HepG2 (cell line): ENCODE measurements around the gene TBC1D12. TPM values are rescaled to one million over a fixed set of nuclear protein-coding genes. Genes with fewer than 3 reads are reported as not detected.

Experiments
- CBX1 ChIP-seq: IDR thresholded peaks from one replicate; pipeline ENCODE4 v1.6.1; 2016; ENCODE audit warnings: antibody characterized with exemption, low read depth
- FOXA3 ChIP-seq: IDR thresholded peaks from 2 replicates; pipeline ENCODE4 v1.6.1; 2016; ENCODE audit warnings: missing genetic modification reagents, missing compliant biosample characterization
- KLF6 ChIP-seq: IDR thresholded peaks from 2 replicates; pipeline ENCODE4 v1.8.0; 2016; ENCODE audit warnings: missing biosample characterization, missing genetic modification reagents
- NFKB2 ChIP-seq: sonication (generic); formaldehyde crosslinking; IDR thresholded peaks from 2 replicates; pipeline ENCODE4 v1.4.0; 2020; ENCODE audit warnings: missing genetic modification reagents, borderline replicate concordance
- RELA ChIP-seq: sonication (generic); formaldehyde crosslinking; IDR thresholded peaks from 2 replicates; pipeline ENCODE4 v1.4.0; 2020; ENCODE audit warnings: missing genetic modification reagents
- TARDBP ChIP-seq: sonication (generic); formaldehyde crosslinking; IDR thresholded peaks from 2 replicates; pipeline ENCODE4 v1.8.0; 2022; ENCODE audit warnings: mild to moderate bottlenecking, missing genetic modification reagents
- U2AF1 ChIP-seq: fragments of 200-400 bp; formaldehyde crosslinking; optimal IDR thresholded peaks from 2 replicates; pipeline ENCODE3; 2017; ENCODE audit warnings: mild to moderate bottlenecking, low read depth, low read length
- ZFP1 ChIP-seq: IDR thresholded peaks from 2 replicates; pipeline ENCODE4 v1.6.1; 2016
- ZNF274 ChIP-seq: sonication (generic); formaldehyde crosslinking; IDR thresholded peaks from 2 replicates; pipeline ENCODE4 v1.5.1; 2020; ENCODE audit warnings: mild to moderate bottlenecking, missing genetic modification reagents
- ZNF451 ChIP-seq: sonication (generic); formaldehyde crosslinking; IDR thresholded peaks from 2 replicates; pipeline ENCODE4 v1.5.0; 2020; ENCODE audit warnings: mild to moderate bottlenecking, missing genetic modification reagents
- polyA plus RNA-seq, 8 experiments: library from polyadenylated mRNA; depleted of rRNA in 3 of 8; stranded (reverse) in 7 of 8; unstranded in 1 of 8; fragments of >200 nt; fragmentation: Illumina TruSeq in 4 of 8; extraction: Trizol in 4 of 8; gene quantifications; 2 replicates each; pipeline versions ENCODE4 v1.2.1 to v1.2.3, GENCODE V29; 2011 to 2016; ENCODE audit warnings: low read depth in 4 of 8, missing spikeins in 1 of 8, mixed read lengths in 1 of 8; ENCODE audit not compliant: insufficient read depth in 1 of 8
- total RNA-seq, 5 experiments: library from RNA; depleted of rRNA; stranded (reverse); fragments of >200 nt; fragmentation: Illumina TruSeq; extraction: Trizol; gene quantifications; 2 replicates each; pipeline ENCODE4 v1.2.3, GENCODE V29; 2016; ENCODE audit warnings: low read depth in 1 of 5
- TF ChIP-seq, protein P1 (sequence below): sonication (generic); formaldehyde crosslinking; IDR thresholded peaks from 2 replicates; pipeline ENCODE4 v1.8.0; 2022; ENCODE audit warnings: mild to moderate bottlenecking, missing genetic modification reagents, moderate library complexity
- TF ChIP-seq, protein P2 (sequence below): sonication (generic); formaldehyde crosslinking; conservative IDR thresholded peaks from 2 replicates; pipeline ENCODE4 v1.8.0; 2022; ENCODE audit warnings: low read depth, missing genetic modification reagents
- TF ChIP-seq, protein P3 (sequence below): sonication (generic); formaldehyde crosslinking; IDR thresholded peaks from 2 replicates; pipeline ENCODE4 v1.8.0; 2022; ENCODE audit warnings: mild to moderate bottlenecking, missing genetic modification reagents, moderate library complexity
- TF ChIP-seq, protein P4 (sequence below): sonication (generic); formaldehyde crosslinking; IDR thresholded peaks from 2 replicates; pipeline ENCODE4 v1.4.0; 2020; ENCODE audit warnings: missing genetic modification reagents, borderline replicate concordance
- TF ChIP-seq, protein P5 (sequence below): sonication (generic); formaldehyde crosslinking; IDR thresholded peaks from 2 replicates; pipeline ENCODE4 v1.4.0; 2020; ENCODE audit warnings: missing genetic modification reagents
- TF ChIP-seq, protein P6 (sequence below): sonication (generic); formaldehyde crosslinking; IDR thresholded peaks from 2 replicates; pipeline ENCODE4 v1.4.0; 2020; ENCODE audit warnings: missing genetic modification reagents
- TF ChIP-seq, protein P7 (sequence below): sonication (generic); formaldehyde crosslinking; conservative IDR thresholded peaks from 2 replicates; pipeline ENCODE4 v1.4.0; 2020; ENCODE audit warnings: missing genetic modification reagents

The TBC1D12 gene
- total and polyA plus RNA-seq, 2 of the 13 experiments (the other 11 are each of a cell fraction or from before 2014, with no cell fraction given): 5.7 to 6.2 TPM

DNA sequence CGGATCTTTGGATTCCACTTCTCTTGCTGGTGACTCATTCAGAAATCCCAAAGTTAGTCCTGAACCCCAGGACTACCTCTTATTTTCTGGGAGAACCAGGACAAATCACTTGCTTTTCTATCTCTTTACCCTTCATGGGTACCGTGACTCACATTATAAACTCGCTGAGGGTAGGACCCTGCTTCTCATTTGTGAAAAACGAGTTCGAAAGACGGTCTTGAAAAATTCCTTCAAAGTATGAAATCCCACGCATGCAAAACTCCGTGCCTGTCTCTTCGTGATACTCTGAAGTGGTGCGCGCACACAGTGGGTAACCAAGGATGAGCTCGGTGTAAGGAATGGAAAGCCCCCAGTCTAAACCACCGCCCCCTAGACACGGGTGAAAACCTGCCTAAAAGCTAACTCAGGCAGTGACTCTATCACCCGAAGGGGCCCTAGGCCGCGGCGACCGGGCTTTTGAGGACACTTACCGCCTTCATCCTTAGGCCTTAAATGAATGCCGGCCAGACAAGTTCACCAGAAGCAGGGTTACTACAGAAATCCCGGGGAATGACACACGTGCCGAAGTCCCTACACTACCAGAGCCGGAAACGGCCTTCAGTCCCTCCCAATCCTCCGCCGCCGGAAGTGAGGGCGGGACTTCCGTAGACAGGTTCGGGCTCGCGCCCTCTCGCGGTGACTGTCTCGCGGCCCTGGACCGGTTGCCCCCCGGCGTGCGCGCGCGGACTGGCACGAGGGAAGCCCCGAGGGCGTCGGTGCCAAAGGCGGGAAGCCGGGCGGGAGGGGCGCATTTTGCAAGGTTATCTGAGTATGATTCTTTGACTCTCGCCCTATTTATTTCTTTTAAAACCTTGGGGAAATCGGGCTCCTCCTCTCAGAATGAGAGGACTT, 39.7 kb upstream of the TBC1D12 start, which contains the start of gene NOC3L (continued):
- TF ChIP-seq, protein P1, sequence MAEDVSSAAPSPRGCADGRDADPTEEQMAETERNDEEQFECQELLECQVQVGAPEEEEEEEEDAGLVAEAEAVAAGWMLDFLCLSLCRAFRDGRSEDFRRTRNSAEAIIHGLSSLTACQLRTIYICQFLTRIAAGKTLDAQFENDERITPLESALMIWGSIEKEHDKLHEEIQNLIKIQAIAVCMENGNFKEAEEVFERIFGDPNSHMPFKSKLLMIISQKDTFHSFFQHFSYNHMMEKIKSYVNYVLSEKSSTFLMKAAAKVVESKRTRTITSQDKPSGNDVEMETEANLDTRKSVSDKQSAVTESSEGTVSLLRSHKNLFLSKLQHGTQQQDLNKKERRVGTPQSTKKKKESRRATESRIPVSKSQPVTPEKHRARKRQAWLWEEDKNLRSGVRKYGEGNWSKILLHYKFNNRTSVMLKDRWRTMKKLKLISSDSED (CRISPR knock-in tag): no peak
- TF ChIP-seq CBX1 (peak; percentile 94), RELA (CRISPR knock-in tag) (peak; percentile 48; the same call in 1 of the 2 replicates), KLF6 (CRISPR knock-in tag) (peak; percentile 92), NFKB2 (CRISPR knock-in tag) (peak; percentile 99), ZNF274 (CRISPR knock-in tag) (peak; percentile 99), U2AF1 (no peak), ZFP1 (CRISPR knock-in tag) (no peak; the same call in 1 of the 2 replicates), TARDBP (CRISPR knock-in tag) (peak; percentile 94), ZNF451 (CRISPR knock-in tag) (peak; percentile 94), FOXA3 (CRISPR knock-in tag) (peak; percentile 64)
- TF ChIP-seq, protein P2, sequence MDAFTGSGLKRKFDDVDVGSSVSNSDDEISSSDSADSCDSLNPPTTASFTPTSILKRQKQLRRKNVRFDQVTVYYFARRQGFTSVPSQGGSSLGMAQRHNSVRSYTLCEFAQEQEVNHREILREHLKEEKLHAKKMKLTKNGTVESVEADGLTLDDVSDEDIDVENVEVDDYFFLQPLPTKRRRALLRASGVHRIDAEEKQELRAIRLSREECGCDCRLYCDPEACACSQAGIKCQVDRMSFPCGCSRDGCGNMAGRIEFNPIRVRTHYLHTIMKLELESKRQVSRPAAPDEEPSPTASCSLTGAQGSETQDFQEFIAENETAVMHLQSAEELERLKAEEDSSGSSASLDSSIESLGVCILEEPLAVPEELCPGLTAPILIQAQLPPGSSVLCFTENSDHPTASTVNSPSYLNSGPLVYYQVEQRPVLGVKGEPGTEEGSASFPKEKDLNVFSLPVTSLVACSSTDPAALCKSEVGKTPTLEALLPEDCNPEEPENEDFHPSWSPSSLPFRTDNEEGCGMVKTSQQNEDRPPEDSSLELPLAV: no peak
- TF ChIP-seq, protein P3, sequence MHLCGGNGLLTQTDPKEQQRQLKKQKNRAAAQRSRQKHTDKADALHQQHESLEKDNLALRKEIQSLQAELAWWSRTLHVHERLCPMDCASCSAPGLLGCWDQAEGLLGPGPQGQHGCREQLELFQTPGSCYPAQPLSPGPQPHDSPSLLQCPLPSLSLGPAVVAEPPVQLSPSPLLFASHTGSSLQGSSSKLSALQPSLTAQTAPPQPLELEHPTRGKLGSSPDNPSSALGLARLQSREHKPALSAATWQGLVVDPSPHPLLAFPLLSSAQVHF (CRISPR knock-in tag): peak; percentile 98
- TF ChIP-seq, protein P4, sequence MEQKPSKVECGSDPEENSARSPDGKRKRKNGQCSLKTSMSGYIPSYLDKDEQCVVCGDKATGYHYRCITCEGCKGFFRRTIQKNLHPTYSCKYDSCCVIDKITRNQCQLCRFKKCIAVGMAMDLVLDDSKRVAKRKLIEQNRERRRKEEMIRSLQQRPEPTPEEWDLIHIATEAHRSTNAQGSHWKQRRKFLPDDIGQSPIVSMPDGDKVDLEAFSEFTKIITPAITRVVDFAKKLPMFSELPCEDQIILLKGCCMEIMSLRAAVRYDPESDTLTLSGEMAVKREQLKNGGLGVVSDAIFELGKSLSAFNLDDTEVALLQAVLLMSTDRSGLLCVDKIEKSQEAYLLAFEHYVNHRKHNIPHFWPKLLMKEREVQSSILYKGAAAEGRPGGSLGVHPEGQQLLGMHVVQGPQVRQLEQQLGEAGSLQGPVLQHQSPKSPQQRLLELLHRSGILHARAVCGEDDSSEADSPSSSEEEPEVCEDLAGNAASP (CRISPR knock-in tag): peak; percentile 67
- TF ChIP-seq, protein P5, sequence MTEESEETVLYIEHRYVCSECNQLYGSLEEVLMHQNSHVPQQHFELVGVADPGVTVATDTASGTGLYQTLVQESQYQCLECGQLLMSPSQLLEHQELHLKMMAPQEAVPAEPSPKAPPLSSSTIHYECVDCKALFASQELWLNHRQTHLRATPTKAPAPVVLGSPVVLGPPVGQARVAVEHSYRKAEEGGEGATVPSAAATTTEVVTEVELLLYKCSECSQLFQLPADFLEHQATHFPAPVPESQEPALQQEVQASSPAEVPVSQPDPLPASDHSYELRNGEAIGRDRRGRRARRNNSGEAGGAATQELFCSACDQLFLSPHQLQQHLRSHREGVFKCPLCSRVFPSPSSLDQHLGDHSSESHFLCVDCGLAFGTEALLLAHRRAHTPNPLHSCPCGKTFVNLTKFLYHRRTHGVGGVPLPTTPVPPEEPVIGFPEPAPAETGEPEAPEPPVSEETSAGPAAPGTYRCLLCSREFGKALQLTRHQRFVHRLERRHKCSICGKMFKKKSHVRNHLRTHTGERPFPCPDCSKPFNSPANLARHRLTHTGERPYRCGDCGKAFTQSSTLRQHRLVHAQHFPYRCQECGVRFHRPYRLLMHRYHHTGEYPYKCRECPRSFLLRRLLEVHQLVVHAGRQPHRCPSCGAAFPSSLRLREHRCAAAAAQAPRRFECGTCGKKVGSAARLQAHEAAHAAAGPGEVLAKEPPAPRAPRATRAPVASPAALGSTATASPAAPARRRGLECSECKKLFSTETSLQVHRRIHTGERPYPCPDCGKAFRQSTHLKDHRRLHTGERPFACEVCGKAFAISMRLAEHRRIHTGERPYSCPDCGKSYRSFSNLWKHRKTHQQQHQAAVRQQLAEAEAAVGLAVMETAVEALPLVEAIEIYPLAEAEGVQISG: peak; percentile 99
- TF ChIP-seq, protein P6, sequence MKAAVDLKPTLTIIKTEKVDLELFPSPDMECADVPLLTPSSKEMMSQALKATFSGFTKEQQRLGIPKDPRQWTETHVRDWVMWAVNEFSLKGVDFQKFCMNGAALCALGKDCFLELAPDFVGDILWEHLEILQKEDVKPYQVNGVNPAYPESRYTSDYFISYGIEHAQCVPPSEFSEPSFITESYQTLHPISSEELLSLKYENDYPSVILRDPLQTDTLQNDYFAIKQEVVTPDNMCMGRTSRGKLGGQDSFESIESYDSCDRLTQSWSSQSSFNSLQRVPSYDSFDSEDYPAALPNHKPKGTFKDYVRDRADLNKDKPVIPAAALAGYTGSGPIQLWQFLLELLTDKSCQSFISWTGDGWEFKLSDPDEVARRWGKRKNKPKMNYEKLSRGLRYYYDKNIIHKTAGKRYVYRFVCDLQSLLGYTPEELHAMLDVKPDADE (CRISPR knock-in tag): peak; percentile 94
- TF ChIP-seq, protein P7, sequence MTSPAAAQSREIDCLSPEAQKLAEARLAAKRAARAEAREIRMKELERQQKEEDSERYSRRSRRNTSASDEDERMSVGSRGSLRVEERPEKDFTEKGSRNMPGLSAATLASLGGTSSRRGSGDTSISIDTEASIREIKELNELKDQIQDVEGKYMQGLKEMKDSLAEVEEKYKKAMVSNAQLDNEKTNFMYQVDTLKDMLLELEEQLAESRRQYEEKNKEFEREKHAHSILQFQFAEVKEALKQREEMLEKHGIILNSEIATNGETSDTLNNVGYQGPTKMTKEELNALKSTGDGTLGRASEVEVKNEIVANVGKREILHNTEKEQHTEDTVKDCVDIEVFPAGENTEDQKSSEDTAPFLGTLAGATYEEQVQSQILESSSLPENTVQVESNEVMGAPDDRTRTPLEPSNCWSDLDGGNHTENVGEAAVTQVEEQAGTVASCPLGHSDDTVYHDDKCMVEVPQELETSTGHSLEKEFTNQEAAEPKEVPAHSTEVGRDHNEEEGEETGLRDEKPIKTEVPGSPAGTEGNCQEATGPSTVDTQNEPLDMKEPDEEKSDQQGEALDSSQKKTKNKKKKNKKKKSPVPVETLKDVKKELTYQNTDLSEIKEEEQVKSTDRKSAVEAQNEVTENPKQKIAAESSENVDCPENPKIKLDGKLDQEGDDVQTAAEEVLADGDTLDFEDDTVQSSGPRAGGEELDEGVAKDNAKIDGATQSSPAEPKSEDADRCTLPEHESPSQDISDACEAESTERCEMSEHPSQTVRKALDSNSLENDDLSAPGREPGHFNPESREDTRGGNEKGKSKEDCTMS: no peak
